NT2/D1 (cell line): Measurements from ENCODE around the gene LMAN2.

ENCODE experiments used
- SUZ12 ChIP-seq: IDR thresholded peaks from 2 replicates; pipeline ENCODE4 v1.6.1; 2011; ENCODE audit not compliant: insufficient read length, insufficient read depth; ENCODE audit errors: extremely low read depth
- YY1 ChIP-seq: IDR thresholded peaks from 2 replicates; pipeline ENCODE4 v1.6.1; 2011; ENCODE audit not compliant: insufficient read length, insufficient read depth
- ZNF274 ChIP-seq: IDR thresholded peaks from 2 replicates; pipeline ENCODE4 v1.6.1; 2011; ENCODE audit warnings: mild to moderate bottlenecking, low read depth, low read length

DNA sequence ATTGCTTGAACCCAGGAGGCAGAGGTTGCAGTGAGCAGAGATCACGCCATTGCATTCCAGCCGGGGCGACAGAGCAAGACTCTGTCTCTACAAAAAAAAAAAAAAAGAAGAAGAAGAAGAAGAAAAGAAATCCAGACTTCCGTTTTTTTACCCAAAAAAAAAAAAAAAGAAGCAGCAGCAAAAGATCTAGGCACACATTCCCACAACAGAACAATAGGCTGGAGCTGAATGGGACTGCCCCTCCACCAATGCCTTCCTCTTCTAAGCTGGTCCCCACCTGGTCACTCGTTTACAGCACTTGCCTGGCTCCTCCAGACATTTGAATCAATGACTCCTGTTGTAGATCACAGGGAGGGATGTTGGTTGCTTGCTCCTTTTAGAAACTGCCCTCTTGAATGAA lies 1.6 kb upstream of the LMAN2 start:
- TF ChIP-seq YY1 (no peak), ZNF274 (no peak), SUZ12 (no peak)
